ENCODE data around the gene KLF13.

DNA sequence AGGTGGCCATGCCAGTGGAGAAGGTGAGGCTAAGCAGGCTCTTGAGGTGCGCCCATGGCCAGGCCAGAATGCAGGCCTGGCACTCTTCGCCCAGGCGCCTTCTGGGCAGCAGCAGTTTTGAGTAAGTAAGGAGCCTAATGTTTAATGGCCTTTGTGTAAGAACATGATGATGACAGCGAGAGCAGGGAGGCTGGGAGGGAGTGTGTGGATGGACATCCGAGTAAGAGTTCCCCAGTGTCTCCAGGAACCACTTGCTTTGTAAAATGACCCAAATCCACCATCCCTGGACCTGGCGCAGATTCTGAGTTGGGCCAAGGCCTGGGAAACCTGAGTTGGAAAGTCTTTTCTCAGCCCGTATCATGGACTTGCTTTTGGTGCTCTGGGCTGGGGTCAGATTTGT lies 24.1 kb downstream of the KLF13 start:
- TF ChIP-seq, protein P1, sequence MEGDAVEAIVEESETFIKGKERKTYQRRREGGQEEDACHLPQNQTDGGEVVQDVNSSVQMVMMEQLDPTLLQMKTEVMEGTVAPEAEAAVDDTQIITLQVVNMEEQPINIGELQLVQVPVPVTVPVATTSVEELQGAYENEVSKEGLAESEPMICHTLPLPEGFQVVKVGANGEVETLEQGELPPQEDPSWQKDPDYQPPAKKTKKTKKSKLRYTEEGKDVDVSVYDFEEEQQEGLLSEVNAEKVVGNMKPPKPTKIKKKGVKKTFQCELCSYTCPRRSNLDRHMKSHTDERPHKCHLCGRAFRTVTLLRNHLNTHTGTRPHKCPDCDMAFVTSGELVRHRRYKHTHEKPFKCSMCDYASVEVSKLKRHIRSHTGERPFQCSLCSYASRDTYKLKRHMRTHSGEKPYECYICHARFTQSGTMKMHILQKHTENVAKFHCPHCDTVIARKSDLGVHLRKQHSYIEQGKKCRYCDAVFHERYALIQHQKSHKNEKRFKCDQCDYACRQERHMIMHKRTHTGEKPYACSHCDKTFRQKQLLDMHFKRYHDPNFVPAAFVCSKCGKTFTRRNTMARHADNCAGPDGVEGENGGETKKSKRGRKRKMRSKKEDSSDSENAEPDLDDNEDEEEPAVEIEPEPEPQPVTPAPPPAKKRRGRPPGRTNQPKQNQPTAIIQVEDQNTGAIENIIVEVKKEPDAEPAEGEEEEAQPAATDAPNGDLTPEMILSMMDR (IDR thresholded peaks at IDR 0.05; ENCODE audit: insufficient read depth, low read length): no peak
- TF ChIP-seq POLR2AphosphoS5 (IDR thresholded peaks at IDR 0.05; ENCODE audit: low read depth) (no peak), SPI1 (IDR thresholded peaks at IDR 0.05; ENCODE audit: borderline replicate concordance, low read depth) (no peak), GABPA (IDR thresholded peaks at IDR 0.05; ENCODE audit: low read depth) (no peak)
- TF ChIP-seq, protein P2, sequence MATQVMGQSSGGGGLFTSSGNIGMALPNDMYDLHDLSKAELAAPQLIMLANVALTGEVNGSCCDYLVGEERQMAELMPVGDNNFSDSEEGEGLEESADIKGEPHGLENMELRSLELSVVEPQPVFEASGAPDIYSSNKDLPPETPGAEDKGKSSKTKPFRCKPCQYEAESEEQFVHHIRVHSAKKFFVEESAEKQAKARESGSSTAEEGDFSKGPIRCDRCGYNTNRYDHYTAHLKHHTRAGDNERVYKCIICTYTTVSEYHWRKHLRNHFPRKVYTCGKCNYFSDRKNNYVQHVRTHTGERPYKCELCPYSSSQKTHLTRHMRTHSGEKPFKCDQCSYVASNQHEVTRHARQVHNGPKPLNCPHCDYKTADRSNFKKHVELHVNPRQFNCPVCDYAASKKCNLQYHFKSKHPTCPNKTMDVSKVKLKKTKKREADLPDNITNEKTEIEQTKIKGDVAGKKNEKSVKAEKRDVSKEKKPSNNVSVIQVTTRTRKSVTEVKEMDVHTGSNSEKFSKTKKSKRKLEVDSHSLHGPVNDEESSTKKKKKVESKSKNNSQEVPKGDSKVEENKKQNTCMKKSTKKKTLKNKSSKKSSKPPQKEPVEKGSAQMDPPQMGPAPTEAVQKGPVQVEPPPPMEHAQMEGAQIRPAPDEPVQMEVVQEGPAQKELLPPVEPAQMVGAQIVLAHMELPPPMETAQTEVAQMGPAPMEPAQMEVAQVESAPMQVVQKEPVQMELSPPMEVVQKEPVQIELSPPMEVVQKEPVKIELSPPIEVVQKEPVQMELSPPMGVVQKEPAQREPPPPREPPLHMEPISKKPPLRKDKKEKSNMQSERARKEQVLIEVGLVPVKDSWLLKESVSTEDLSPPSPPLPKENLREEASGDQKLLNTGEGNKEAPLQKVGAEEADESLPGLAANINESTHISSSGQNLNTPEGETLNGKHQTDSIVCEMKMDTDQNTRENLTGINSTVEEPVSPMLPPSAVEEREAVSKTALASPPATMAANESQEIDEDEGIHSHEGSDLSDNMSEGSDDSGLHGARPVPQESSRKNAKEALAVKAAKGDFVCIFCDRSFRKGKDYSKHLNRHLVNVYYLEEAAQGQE (IDR thresholded peaks at IDR 0.05; ENCODE audit: insufficient replicate concordance, low read depth): no peak

Data from HL-60 (cell line).